ENCODE data around the gene ADCY3. TPM values are rescaled to one million over a fixed set of nuclear protein-coding genes. Genes with fewer than 3 reads are reported as not detected.

The ADCY3 gene
- total and polyA plus RNA-seq, 5 donors from 2014 or later = 3.8 to 67.6 (median 11.2) TPM

- Mint-ChIP-seq H3K27ac (peak within 1 kb of the TSS; percentile 99), H3K4me1 (peaks cover 12 to 43% (median 22%) of the 10 kb centered on the region in 4 donors), H3K9me3 (peaks cover 0 to 3% (median 0%) of the 10 kb centered on the region in 7 donors), H3K27me3 (no peaks in the 10 kb centered on the region), H3K4me3 (peak within 1 kb of the TSS; percentile 98 to 99 (median 98)), H3K36me3 (peaks cover 24% of the 10 kb centered on the region)
- Histone ChIP-seq H3K27me3 (ENCODE audit: control insufficient read depth, insufficient read depth, low read length) (no peaks in the 10 kb centered on the region), H3K4me1 (ENCODE audit: control insufficient read depth, insufficient read depth, low read length, poor library complexity, severe bottlenecking) (peaks cover 19% of the 10 kb centered on the region), H3K36me3 (ENCODE audit: control insufficient read depth, insufficient read depth, low read length) (peaks cover 5% of the 10 kb centered on the region), H3K27ac (ENCODE audit: insufficient read depth, low read length, poor library complexity, severe bottlenecking) (peak within 1 kb of the TSS; percentile 92), H3K9me3 (ENCODE audit: control insufficient read depth in 2 of 2, low read length in 2 of 2) (no peaks in the 10 kb centered on the region), H3K4me3 (ENCODE audit: low read depth, low read length) (peak within 1 kb of the TSS; percentile 89)
- ATAC-seq (ENCODE audit: low read depth in 2 of 2) (peak; percentile 98), DNase-seq (peak; percentile 92 to 97 (median 97))
These were observed 126.9 kb downstream of the ADCY3 start, which contains the start of the genes CENPO and PTRHD1 for GRCh38 chr2:24792874-24793760. Gene CENPO (plus strand): TSS chr2:24793425. CDS start chr2:24793920, 495 bp downstream. Gene PTRHD1 (minus strand): TSS chr2:24793391. CDS start chr2:24793377, 14 bp downstream.

GRCh38 chr2:24792542-24792873 is 127.5 kb downstream of the ADCY3 start:
- Histone ChIP-seq H3K27me3 (ENCODE audit: control insufficient read depth, insufficient read depth, low read length) (no peaks in the 10 kb centered on the region), H3K9me3 (ENCODE audit: control insufficient read depth in 2 of 2, low read length in 2 of 2) (no peaks in the 10 kb centered on the region), H3K4me1 (ENCODE audit: control insufficient read depth, insufficient read depth, low read length, poor library complexity, severe bottlenecking) (peaks cover 19% of the 10 kb centered on the region), H3K4me3 (ENCODE audit: low read depth, low read length) (peak overlapping the region; percentile 89), H3K27ac (ENCODE audit: insufficient read depth, low read length, poor library complexity, severe bottlenecking) (peak overlapping the region; percentile 92), H3K36me3 (ENCODE audit: control insufficient read depth, insufficient read depth, low read length) (peaks cover 5% of the 10 kb centered on the region)
- Mint-ChIP-seq H3K27ac (peak overlapping the region; percentile 99), H3K9me3 (peaks cover 0 to 2% (median 0%) of the 10 kb centered on the region in 7 donors), H3K36me3 (peaks cover 21% of the 10 kb centered on the region), H3K4me3 (peak overlapping the region; percentile 98 to 99 (median 98)), H3K4me1 (peaks cover 11 to 41% (median 20%) of the 10 kb centered on the region in 4 donors), H3K27me3 (no peaks in the 10 kb centered on the region)
- DNase-seq (no peak), ATAC-seq (ENCODE audit: low read depth in 2 of 2) (no peak)

GRCh38 chr2:24791452-24791851 is 128.6 kb downstream of the ADCY3 start:
- Histone ChIP-seq H3K27ac (ENCODE audit: insufficient read depth, low read length, poor library complexity, severe bottlenecking) (no peak overlapping the region), H3K27me3 (ENCODE audit: control insufficient read depth, insufficient read depth, low read length) (no peaks in the 10 kb centered on the region), H3K9me3 (ENCODE audit: control insufficient read depth in 2 of 2, low read length in 2 of 2) (no peaks in the 10 kb centered on the region), H3K4me1 (ENCODE audit: control insufficient read depth, insufficient read depth, low read length, poor library complexity, severe bottlenecking) (peaks cover 19% of the 10 kb centered on the region), H3K36me3 (ENCODE audit: control insufficient read depth, insufficient read depth, low read length) (peaks cover 5% of the 10 kb centered on the region), H3K4me3 (ENCODE audit: low read depth, low read length) (no peak overlapping the region)
- Mint-ChIP-seq H3K4me1 (peaks cover 8 to 30% (median 17%) of the 10 kb centered on the region in 4 donors), H3K27me3 (no peaks in the 10 kb centered on the region), H3K27ac (no peak overlapping the region), H3K36me3 (peaks cover 11% of the 10 kb centered on the region), H3K9me3 (peaks cover 0 to 2% (median 0%) of the 10 kb centered on the region in 7 donors), H3K4me3 (peak overlapping the region in 2 of 4 donors; percentile 54 to 98)
- no peak for DNase-seq
- ATAC-seq (ENCODE audit: low read depth in 2 of 2) = no peak

- Histone ChIP-seq H3K9me3 (ENCODE audit: control insufficient read depth in 2 of 2, low read length in 2 of 2) (no peaks in the 10 kb centered on the region), H3K27me3 (ENCODE audit: control insufficient read depth, insufficient read depth, low read length) (no peaks in the 10 kb centered on the region), H3K36me3 (ENCODE audit: control insufficient read depth, insufficient read depth, low read length) (peaks cover 5% of the 10 kb centered on the region), H3K27ac (ENCODE audit: insufficient read depth, low read length, poor library complexity, severe bottlenecking) (no peak overlapping the region), H3K4me1 (ENCODE audit: control insufficient read depth, insufficient read depth, low read length, poor library complexity, severe bottlenecking) (peaks cover 13% of the 10 kb centered on the region), H3K4me3 (ENCODE audit: low read depth, low read length) (no peak overlapping the region)
- DNase-seq (no peak), ATAC-seq (ENCODE audit: low read depth in 2 of 2) (no peak)
- no peak overlapping the region for H3K27ac Mint-ChIP-seq
- peaks cover 11% of the 10 kb centered on the region for H3K36me3 Mint-ChIP-seq
- H3K9me3 Mint-ChIP-seq = peaks cover 0 to 2% (median 0%) of the 10 kb centered on the region in 7 donors
- H3K4me1 Mint-ChIP-seq = peaks cover 3 to 18% (median 10%) of the 10 kb centered on the region in 4 donors
- H3K27me3 Mint-ChIP-seq = no peaks in the 10 kb centered on the region
- peak overlapping the region in 1 of 4 donors; percentile 20 for H3K4me3 Mint-ChIP-seq
These were observed 131.2 kb downstream of the ADCY3 start for GRCh38 chr2:24788816-24789215.

DNA sequence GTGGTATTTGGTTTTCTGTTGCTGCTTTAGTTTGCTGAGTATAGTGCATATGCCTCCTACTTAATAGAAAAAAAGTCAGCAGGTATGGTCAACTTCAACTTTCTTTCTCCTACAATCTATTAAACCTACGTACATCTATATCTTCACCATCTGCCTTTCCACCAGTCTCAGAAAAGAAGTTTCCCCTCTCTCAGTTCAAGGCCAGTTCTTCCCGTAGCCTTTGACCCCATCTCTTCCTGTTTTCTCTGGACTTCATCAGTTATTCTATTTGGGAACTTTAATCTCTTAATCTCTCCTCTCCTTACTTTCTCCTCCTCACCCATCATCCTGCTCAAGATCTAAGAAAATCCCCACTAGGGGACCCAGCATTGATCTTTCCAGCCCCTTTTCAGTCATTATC is 132.5 kb downstream of the ADCY3 start:
- no peak overlapping the region for H3K27ac ChIP-seq (ENCODE audit: insufficient read depth, low read length, poor library complexity, severe bottlenecking)
- H3K9me3 ChIP-seq (ENCODE audit: control insufficient read depth in 2 of 2, low read length in 2 of 2) = no peaks in the 10 kb centered on the region
- Mint-ChIP-seq H3K9me3 (no peaks in the 10 kb centered on the region), H3K4me1 (peaks cover 3 to 9% (median 4%) of the 10 kb centered on the region in 4 donors), H3K27ac (no peak overlapping the region), H3K36me3 (peaks cover 11% of the 10 kb centered on the region), H3K27me3 (peaks cover 1% of the 10 kb centered on the region), H3K4me3 (no peak overlapping the region)
- DNase-seq (no peak), ATAC-seq (ENCODE audit: low read depth in 2 of 2) (no peak)
- no peaks in the 10 kb centered on the region for H3K27me3 ChIP-seq (ENCODE audit: control insufficient read depth, insufficient read depth, low read length)
- peaks cover 5% of the 10 kb centered on the region for H3K4me1 ChIP-seq (ENCODE audit: control insufficient read depth, insufficient read depth, low read length, poor library complexity, severe bottlenecking)
- H3K4me3 ChIP-seq (ENCODE audit: low read depth, low read length) = no peak overlapping the region
- H3K36me3 ChIP-seq (ENCODE audit: control insufficient read depth, insufficient read depth, low read length) = peaks cover 5% of the 10 kb centered on the region

- H3K4me3 ChIP-seq (ENCODE audit: low read depth, low read length) = no peak overlapping the region
- peaks cover 0 to 4% (median 0%) of the 10 kb centered on the region in 4 donors for H3K4me1 Mint-ChIP-seq
- H3K27ac Mint-ChIP-seq = no peak overlapping the region
- ATAC-seq (ENCODE audit: low read depth in 2 of 2) = peak; percentile 50 to 58
- peaks cover 6% of the 10 kb centered on the region for H3K27me3 Mint-ChIP-seq
- H3K9me3 ChIP-seq (ENCODE audit: control insufficient read depth in 2 of 2, low read length in 2 of 2) = no peaks in the 10 kb centered on the region
- peaks cover 14% of the 10 kb centered on the region for H3K36me3 Mint-ChIP-seq
- peaks cover 5% of the 10 kb centered on the region for H3K36me3 ChIP-seq (ENCODE audit: control insufficient read depth, insufficient read depth, low read length)
- no peak overlapping the region for H3K27ac ChIP-seq (ENCODE audit: insufficient read depth, low read length, poor library complexity, severe bottlenecking)
- H3K9me3 Mint-ChIP-seq = peaks cover 0 to 2% (median 0%) of the 10 kb centered on the region in 7 donors
- no peak for DNase-seq
- peaks cover under 1% of the 10 kb centered on the region for H3K27me3 ChIP-seq (ENCODE audit: control insufficient read depth, insufficient read depth, low read length)
- H3K4me1 ChIP-seq (ENCODE audit: control insufficient read depth, insufficient read depth, low read length, poor library complexity, severe bottlenecking) = no peaks in the 10 kb centered on the region
- H3K4me3 Mint-ChIP-seq = no peak overlapping the region
These were observed 134.2 kb downstream of the ADCY3 start for GRCh38 chr2:24785671-24786321.

DNA sequence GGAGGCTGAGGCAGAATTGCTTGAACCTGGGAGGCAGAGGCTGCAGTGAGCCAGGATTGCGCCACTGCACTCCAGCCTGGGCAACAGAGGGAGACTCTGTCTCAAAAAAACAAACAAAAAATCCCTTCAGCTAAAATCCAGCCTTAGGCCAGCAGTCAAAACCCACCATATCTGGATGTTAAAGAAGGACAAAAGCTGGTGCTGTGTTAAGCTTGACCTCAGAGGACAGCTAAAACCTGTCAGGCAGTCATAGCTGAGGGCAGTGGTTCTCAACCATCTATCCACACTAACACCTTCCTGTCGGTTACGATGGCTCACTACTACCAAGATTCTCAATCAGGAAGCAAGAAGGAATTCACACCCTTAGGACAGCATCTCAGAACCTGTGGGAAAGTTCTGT is 136.4 kb downstream of the ADCY3 start:
- Histone ChIP-seq H3K9me3 (ENCODE audit: control insufficient read depth in 2 of 2, low read length in 2 of 2) (no peaks in the 10 kb centered on the region), H3K36me3 (ENCODE audit: control insufficient read depth, insufficient read depth, low read length) (no peaks in the 10 kb centered on the region), H3K4me3 (ENCODE audit: low read depth, low read length) (no peak overlapping the region), H3K27me3 (ENCODE audit: control insufficient read depth, insufficient read depth, low read length) (peaks cover 3% of the 10 kb centered on the region), H3K27ac (ENCODE audit: insufficient read depth, low read length, poor library complexity, severe bottlenecking) (no peak overlapping the region), H3K4me1 (ENCODE audit: control insufficient read depth, insufficient read depth, low read length, poor library complexity, severe bottlenecking) (no peaks in the 10 kb centered on the region)
- DNase-seq (no peak), ATAC-seq (ENCODE audit: low read depth in 2 of 2) (no peak)
- H3K27me3 Mint-ChIP-seq = peaks cover 6% of the 10 kb centered on the region
- H3K9me3 Mint-ChIP-seq = peaks cover 0 to 2% (median 0%) of the 10 kb centered on the region in 7 donors
- H3K4me1 Mint-ChIP-seq = no peaks in the 10 kb centered on the region
- H3K36me3 Mint-ChIP-seq = peaks cover 7% of the 10 kb centered on the region
- H3K27ac Mint-ChIP-seq = no peak overlapping the region
- no peak overlapping the region for H3K4me3 Mint-ChIP-seq

All from CD4-positive, CD25-positive, alpha-beta regulatory T cell (primary cell).